ENCODE results near the gene GPC3. TPM values are rescaled to one million over a fixed set of nuclear protein-coding genes. Genes with fewer than 3 reads are reported as not detected.
"Not testable (repeated sequence)": the region's sequence is repeated elsewhere in the genome, so short reads cannot be mapped to it uniquely, and the experiment has no call there.

GPC3 gene
- total RNA-seq, 1 donor from 2014 or later = not detected

DNA sequence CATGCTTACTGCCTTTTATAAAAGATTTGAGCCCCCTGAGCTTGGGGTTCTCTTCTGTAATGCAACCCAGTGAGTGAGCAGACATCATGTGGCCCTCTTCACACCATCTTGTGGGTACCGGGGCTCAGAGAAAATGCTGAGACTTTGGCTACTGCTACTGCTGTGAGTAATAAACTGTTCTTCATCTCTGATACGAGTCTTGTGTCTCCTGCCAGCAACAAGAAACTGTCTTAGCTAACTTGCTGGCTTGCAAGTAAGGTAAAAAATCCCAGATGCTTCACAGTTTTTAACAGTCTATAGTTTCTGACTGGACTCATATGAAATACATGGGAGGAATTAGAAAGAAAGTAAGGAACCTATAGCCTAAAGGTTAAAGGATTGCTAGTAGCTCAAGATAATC is 148.3 kb downstream of the GPC3 start:
- no peak for DNase-seq

DNA sequence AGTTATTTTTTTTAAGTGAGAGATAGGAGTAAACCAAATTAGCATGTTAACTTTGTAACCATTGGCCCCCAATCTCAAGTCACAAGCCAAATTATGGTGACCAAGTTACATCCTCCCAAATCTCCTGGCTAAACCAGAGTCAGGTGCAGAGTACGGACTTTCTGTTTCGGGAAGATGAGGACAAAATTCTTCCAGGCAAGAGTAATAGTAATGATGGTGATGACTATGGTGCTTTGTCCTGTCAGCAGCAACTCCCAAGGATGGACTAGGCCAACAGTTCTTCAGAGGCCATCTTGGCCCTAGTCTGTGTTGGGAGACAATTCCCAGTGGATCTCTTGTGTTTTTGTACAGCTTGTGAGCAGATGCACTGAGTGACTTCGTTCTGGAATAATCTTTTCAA is 148.8 kb downstream of the GPC3 start:
- no peak for DNase-seq

DNA sequence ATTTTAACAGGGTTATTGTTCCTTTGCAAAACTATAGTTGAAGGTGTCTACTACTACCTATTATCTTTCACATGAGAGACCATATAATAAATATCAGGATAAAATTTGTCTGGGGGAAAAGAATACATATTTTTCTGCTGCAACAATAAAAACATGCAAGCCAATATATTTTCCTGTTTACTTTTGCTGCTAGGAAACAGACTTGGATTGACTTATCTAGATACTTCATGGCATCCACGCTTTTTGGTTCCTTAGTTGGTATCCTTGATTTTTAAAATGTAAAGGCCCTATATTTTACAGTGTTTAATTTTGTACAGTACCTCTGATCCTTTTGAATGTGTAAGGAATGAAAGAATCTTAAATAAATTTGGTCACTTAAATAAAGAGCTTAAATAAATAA is 150.6 kb downstream of the GPC3 start:
- DNase-seq = no peak

DNA sequence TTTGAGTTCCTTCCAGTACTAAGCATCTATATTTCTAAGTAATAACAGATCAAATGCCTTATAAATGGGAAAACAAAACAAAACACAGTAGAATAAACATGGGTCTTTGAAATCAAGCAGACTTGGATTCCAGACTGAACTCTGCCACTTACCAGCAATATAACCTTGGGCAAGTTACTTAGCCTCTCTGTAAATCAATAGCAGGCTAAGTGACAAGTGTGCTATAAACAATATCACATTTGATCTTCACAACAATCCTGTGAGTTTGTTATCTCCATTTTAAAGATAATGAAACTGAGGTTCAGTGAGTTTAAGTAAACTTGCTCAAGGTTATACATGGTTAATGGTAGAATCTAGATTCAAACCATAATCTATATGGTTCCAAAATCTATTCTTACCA is 165.8 kb downstream of the GPC3 start:
- DNase-seq = no peak

DNA sequence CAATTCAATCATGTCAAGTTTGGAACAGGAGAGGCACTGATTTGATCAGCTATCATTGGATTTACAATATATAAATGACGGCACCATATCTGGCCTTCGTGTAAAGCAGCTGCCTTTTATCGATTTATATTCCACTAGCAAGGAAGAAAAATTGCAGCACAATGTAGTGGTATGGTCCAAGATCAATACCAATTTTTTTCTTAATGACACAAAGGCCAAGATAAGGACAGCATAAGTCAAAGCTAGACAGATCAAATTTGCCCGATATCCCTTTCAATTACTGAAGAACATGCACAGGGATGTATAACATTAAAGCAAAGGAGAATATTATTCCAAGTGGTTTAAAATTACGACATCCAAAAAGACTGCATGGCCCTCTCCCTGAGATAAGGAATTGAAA is 167.4 kb downstream of the GPC3 start:
- no peak for DNase-seq

DNA sequence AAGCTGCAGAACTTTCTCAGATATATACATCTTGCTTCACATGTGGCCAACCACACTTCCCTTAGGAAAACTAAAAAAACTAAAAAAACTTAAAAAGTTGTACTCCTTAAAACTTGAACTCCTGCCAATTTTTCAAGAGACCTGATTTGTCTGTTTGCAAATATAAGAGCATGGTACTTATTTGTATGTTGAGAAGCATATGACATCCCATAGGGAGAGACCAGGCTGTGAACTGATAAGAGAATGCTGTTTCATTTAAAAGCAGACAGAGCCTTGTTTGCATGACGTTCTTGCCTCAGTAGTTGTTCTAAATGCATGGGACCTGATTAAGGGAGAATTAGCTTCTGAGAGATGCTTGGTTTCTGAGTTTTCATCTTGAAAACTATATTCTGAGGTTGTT is 169.9 kb downstream of the GPC3 start:
- DNase-seq = no peak

DNA sequence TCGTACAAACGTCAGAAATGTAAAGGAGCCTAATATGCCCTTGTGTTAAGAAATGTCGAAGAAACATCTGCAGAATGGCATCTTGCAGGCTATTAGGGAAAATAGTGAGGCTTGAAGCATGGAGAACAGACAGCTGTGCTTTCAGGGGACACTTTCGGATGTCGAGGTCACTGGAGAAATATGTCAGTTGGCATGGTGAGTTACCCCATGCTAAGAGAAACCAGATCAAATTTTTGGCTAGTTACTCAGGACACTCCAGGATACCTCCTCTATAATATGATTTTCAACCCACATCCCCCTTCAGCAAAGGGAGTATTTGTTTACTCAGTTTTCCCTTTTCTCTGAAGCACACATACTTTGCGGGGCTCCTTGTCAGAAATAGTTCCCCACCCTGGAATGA is 171.4 kb downstream of the GPC3 start:
- no peak for DNase-seq

DNA sequence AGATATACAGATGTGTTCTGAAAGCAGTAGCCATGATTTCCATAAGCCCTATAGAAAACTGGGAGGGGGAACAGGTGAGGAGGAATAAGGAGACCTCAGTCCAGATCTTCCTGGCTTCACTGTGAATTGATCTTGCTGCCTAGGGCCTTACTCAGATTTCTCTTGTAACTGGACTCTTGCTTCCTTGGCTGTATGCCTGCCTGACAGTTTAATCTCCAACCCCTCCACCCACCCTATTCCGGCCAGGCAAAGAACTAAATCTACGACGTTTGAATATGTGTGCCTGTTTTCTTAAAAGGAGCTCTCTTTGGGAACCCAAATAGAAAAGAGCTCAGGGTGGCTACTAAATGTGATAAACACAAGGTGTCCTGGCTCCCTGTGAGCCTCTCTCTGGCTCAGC is 173.0 kb downstream of the GPC3 start:
- DNase-seq = no peak

DNA sequence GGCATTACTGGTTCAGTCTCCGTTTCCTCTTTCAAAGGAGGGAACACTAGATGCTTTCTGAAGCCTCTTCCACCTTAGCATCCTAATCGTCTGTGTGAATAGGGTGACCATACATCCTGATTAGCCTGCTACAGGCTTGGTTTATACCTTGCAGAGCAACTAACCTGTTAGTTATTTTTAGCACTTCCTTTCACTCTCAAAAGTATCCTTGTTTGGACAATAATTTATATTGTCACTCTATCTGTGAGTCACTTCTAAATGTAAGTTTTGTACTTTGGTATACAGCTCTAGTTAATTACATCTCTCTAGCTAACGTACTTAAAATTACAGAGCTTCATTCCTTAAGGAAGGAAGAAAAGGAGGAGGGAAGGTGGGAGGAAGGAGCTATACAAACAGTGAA is 174.5 kb downstream of the GPC3 start:
- no peak for DNase-seq

DNA sequence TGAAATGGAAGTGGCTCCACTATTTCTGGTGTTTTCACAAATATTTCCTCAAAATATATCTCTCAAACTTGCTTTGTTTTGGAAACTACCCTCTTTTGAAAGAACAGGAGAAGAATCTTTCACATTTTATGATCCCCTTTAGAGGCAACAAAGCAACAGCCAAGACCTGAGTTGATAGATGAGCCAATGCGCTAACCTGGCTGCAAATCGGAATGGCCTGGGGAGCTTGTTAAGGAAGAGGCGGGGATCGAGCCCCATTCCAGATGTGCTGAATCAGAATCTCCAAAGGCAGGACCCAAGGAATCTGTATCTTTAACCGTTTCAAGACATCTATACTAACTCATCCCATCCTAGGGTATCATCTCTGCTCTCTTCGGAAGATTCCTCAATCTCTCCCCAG is 181.3 kb downstream of the GPC3 start:
- DNase-seq = no peak

DNA sequence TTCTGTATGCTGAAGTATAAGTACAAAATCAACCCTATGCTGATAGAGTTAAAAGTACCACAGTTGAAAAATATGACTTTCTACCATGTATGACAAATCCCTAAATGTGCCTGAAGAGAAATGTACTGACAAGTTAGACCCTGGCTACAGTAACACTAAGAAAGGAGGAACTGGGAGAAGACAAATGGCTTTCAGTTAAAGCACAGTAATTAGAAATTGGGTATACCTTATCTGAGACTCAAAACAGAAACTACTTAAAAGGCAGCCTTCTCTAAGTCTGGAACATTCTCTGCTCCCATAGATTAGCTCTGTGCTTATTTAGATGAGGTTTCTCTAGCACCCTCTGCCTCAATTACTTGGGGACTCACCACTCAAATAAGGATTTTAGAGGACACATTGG is 189.1 kb downstream of the GPC3 start:
- no peak for DNase-seq

DNA sequence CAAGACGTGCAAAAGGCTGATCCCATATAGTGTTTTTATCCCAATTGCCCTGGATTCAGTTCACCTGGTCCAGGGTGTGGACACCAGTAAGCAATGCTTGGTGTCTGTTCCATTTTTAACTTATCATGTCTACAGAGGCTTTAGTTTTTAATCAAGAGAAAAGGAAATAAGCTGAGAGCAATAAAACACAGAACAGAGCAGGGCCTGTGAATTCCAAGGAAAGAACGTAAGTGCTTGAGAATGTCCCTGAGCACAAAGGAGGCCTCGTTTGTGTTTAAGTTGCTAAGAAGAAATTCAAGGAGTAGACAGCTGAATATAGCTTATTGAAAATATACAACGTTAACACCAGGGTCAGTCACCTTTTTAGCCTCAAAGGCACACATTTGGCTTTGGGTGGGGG is 191.3 kb downstream of the GPC3 start:
- DNase-seq = no peak

DNA sequence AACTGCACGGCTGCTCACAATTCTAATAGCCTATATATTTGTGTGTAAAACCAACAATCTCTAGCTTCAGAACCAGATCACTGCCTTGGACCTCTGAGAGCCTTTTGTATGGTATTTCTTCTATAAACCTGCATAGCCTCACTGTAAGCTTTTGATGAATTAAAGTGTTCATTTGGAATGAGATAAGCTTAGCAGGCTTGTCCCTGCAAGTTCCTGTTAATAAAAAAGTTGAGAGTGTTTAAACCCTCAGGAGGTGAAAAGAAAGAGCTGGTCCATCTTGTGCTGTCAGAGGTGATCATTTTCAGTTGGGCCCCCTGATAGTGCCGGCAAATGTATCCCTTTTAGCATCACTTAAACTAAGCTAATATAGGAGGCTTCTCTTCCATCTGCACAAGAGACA is 191.8 kb downstream of the GPC3 start:
- DNase-seq = no peak

DNA sequence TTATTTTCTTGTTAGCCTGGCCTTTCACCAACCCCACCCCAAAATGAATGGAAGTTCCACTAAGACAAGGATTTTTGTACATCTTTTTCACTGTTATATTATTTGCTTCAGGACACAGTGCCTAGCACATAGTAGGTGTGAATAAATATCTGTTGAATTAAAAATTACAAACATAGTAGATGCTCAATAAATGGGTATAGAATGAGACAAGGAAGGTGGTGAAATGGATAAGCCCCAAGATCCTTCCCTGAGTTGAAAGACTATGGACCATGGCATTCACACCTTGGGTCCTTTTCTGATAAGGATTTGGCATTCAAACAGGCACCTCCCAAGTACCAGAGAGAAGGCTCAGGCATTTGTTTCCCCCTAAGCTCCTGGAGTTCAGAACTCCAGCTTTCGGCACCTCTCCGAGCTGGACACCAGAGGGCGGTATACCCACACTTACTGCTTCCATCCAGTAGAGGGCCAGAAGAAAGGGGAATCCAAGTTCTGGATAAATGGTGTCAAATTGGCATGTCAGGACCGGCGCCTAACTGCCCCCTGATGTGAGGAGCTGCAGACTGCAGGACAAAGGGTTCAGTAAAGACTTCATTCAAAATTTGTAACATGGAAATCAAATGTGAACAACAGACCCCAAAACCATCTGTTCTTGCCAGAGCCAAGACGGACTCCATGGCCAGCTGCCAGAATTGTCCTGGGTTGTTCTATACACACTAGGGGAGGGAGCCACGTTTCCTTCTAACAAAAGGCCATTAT is 193.0 kb downstream of the GPC3 start:
- DNase-seq = peak; percentile 75

DNA sequence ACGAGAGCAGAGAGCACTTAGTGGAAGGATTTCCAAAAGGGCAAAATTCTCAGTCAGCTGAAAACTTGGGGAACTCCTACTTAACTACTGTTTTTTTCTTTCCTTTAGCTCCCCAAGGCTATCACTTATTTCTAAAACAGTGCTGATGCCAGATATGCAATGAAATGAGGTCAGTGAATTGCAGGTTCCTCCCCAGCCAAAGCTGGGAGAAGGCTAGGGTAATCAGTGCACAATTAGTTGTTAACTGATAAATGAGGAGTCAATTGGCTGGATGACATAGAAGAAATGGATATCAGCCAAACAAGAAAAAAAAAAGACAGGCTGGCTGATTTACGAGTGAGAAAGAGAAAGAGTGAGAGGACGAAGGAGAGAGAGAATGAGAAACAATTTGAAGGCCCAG is 195.6 kb downstream of the GPC3 start:
- no peak for DNase-seq

DNA sequence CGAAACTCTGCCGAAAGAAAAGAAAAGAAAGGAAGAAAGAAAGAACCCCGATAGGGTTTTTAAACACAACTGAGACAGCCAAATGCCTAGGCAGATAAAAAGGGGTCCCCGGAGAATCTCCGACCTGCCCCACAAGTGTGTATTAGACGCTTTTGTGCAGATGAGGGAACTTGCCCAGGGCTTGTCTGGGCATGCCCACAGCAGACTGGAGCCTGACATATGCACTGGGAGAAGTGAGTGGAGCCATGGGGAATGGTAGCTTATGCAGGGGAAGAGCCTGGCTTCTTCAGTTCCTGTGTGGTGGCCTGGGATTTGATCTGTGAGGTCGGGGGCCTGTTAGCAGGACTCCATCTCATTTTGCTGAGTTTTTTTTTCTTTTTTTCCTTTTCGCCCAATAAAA is 199.0 kb downstream of the GPC3 start:
- no peak for DNase-seq

DNA sequence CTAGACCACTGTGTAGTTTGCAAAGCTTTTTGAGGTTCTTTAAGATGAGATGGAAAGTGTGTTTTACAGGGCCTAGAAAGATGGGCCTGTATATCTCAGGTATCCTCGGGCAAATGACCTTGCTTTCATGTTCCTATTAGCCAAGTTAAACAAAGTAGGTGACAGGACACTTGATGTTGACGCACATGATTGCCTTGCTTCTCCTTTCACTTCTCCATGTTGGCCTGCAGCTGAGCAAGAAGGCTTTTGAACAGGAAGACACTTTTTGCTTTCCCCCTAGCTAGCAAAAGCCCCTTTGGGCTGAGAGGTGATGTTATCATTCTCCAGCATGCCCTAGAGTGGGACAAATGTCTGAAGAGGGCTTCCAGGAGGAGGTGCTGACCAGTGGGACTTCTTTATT is 202.1 kb downstream of the GPC3 start:
- no peak for DNase-seq

DNA sequence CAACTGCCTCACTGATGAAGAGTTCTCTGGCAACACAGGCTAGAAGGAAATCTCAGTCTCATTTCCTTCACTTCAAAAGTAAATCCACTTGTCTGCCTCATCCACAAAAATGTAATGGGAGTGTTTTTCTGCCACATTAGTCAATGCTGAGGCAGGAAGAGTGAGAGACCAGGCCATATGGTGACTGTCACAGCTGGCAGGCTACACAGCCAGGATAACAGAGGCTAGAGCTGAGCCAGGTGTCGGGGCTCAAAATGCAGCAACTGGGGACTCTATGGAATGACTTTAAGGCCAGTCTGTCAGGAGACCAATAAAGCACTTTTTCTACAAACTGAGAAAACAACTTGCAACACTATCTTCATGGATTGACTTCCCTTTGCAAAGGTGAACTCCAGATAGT is 204.2 kb downstream of the GPC3 start:
- DNase-seq = no peak

DNA sequence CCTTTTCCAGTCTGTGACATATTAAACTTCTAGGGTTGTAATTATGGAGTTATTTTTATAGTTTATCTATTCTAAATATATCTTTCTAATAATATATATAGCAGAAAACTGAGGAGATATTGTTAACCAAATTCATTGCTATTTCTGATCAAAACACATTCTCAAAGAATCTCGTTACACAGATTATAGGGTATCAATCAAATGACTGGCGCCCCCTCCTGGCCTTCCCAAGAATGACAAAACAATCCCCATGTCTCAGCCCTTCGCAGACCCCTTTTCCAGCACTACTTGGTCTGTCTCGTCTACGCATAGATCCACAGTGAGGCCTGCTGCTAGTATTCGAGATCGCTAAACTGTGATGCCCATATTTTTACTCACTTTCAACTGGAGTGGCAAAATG is 209.3 kb downstream of the GPC3 start:
- DNase-seq = peak; percentile 3

DNA sequence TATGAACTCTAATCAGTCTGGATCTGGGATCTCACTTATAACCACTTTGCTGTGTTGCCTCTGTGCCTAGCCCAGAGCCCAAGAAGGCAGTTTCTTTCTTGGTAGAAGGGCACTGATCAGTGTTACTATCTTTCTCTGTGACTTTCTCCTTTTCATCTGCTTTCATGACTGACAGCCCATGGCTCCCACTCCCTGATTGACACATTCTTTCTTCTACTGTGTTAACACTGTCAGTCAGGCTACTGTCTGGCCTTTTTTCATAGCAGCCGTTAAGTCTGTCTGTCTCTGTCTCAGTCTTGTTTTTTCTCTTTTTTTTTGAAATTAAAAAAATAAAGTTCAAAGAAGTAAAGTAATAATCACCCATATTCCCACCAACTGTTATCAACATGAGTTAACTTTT is 210.6 kb downstream of the GPC3 start:
- DNase-seq = no peak

DNA sequence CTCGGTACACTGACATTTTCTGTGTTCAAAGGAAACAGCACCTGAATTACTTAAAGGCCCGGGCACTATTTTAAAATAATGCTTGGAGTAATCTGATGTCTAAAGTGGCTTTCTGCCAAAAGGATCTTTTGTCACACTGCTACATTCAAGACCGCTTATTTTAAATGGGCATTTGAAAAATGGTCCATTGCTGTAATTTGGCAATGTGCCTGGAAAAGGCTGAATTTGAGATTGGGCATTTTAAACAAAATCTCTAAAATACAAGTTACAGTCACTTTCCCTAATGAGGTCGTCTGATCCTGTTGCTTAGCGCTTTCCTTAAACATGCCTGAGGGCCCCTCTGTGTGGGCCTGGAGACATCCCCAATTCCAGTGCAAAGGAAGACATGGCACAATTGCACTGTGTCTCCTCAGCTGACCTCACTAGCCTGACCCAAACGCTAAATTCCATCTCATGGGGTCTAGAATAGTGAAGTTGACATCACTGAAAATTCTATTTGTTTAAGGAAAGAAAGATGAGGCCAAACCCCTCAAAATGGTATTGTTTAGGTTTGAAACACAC is 214.2 kb downstream of the GPC3 start:
- DNase-seq = no peak

DNA sequence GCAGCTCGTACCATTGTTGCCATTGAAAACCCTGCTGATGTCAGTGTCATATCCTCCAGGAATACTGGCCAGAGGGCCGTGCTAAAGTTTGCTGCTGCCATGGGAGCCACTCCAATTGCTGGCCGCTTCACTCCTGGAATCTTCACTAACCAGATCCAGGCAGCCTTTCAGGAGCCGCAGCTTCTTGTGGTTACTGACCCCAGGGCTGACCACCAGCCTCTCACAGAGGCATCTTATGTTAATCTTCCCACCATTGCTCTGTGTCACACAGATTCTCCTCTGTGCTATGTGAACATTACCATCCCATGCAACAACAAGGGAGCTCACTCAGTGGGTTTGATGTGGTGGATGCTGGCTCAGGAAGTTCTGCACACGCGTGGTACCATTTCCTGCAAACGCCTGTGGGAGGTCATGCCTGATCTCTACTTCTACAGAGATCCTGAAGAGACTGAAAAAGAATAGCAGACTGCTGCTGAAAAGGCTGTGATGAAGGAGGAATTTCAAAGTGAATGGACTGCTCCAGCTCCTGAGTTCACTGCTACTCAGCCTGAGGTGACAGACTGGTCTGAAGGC is 222.3 kb downstream of the GPC3 start:
- not testable (repeated sequence) for DNase-seq

DNA sequence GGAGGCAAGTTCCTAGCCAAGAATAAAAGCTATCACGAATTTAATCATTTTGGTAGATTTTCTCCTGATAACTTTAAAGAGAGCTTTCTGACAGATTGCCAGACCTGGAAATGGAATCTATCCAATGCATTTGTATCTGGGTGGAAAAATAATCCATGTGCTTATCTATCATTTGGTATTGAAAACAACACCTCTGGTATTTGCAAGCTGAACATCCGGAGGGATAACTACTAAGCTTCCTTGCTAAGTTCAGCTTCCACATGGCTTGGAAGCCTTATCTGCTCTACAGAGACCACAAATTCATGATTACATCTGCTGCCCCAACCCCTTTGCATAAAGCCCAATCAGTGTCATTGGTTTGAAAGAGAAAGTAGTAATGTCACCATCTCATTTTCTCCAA is 230.7 kb downstream of the GPC3 start:
- no peak for DNase-seq

DNA sequence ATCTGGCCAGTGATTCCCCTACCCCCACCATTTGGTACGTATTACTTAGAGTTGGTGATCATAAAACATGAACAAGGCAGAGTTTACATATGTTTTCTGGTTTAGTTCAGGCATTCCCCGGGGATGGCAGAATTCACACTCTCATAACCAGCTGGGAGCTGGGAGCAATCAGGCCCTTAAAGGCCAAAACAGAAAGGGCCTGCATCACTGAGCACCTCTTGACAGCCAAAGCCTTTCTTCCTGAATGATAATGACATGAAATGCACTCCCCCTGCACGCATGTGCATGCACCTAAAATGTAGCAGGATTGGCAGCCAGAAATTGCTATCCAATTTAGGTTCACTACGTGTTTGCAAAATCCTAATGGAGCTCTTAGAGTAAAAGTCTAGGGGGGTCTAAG is 235.4 kb downstream of the GPC3 start:
- DNase-seq = no peak

DNA sequence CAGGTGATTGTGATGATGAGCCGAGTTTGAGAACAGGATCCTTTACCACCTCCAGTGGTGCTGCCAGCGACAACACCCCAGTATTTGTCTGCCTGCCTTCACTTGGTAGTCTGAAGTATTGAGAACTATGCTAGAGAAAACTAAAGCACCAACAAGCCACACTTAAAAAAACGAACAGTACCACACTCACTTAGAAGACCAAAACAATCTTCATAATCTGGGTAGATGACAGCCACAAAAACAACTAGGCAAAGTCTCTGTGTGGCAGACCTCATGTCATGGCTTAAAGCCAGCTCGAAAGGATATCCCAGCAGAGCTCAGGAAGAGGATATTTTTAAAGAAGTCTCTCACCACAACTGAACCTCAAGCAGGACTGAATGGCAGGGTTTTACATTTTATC is 236.0 kb downstream of the GPC3 start:
- no peak for DNase-seq
